Inflammatory macrophage (primary cell): ENCODE data around the gene CST4.
A peak's percentile ranks its signal among the peaks of the same experiment; 100 is the strongest.
"Not testable (repeated sequence)": the region's sequence is repeated elsewhere in the genome, so short reads cannot be mapped to it uniquely, and the experiment has no call there.

ENCODE experiments used
- DNase-seq, 2 donors: peaks; one replicate each; pipeline ENCODE4 v3.0.0-alpha.2; 2020 to 2022

The CST4 gene

DNA sequence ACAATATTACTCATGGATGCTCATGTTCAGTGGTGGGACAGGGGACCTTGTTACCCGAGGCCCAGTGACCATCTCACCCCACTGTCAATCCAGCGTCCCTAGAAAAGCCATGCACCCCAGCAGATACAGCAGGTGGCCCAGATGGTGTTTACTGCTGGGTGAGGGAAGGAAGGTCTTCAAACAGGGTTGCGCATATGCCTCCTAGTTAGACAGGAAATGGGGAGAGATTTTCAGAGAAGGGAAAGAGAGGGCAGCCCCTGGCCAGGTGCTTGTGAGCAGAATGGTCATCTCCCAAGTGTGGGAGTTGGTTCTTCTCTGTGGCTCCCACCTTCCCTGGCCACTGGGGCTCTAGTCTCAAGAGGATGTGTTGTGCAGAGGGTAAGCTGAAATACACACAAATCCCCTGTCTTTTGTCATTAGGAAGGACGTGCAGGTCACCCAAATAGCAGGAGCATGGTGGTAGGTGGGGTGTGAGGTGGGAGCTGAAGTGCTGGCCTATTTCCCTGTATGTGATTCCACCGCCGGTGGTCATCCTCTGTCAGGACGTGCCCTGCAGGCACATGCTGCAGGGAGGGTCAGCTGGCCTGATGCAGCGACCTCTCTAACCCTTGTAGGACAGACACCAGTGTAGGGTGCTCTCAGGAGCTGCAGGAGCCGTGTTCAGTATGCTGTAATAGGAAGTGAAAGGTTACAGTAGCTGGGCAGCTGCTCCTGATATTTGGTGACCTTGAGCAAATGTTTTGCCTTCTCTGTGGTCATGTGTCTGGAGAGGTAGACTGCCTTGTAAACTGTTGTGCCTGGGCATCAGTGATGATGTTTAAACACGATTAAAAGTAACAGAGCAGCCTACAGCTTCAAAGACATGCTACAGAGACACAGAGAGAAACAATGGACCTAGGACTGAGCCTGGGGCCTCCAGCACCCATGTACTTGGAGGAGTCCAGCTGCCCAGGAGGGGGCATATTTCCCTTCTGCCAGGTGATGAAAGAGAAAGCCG, 47.9 kb downstream of the CST4 start:
- DNase-seq, result no peak

DNA sequence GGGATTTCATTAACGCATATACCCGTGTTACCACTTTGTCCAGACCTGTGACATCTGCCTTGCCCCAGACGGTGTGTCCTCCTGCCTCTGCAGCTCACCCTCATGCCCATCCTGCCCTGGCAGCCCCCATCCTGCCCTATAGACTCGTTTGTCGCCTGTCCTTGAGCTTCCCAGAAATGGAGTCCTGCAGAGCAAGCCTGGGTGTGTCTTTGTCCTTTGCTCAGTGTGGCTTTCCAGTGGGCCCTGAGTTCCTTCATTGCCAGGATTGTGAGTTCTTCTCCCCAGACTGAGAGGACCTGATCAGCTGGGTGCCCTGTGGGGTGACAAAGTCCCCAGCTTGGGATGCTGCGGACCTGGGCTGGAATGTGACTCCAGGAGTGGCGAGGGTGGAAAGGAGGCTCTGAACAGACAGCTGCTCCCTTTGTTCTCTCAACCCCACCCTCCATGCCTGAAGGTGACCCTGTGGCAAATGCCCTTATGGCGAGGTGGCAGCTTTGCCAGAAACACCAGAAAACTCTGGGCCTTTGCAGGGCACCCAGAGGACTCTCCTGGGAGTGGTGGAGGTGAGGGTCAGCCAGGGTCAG, 48.7 kb downstream of the CST4 start:
- DNase-seq, result no peak

DNA sequence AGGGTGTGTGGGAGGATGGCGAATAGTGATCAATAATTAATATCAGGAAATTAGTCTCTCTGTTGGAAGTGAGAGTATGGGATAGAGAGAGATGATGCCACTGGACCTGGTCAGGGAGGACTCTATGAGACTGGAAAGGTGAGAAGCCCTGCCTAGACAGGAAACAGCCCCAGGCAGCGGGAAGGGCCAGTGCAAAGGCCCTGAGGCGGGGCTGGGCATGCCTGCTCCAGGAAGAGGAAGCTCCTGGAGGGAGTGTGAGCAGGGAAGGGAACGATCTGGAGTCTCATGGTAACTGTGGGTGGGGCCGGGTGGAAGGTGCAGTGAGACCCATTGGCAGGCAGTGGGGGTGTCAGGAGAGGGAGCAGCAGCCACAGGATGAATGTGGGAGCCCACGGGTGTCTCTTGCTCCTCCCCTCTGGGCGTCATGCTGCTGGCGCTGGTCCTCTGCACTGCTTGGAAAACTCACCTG, 49.3 kb downstream of the CST4 start:
- peak; percentile 27 to 44 for DNase-seq

DNA sequence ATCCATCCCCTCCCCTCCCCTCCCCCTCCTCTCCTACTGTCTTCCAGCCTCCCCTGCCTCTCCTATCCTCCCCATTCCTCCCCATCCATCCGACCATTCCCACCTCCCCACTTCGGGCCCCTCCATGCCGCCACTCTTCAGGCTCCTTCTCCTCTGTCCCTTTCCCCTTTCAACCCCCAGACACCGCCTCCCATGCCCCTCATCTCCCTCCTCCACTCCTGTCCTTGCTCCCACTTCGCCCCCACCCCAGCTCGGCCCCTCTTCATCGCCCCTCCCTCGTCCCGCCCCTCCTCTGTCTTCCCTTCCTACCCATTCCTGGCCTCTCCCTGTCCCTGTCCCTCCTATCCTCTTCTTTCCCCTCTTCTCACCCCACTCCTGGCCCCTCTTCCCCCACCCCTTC, 50.5 kb downstream of the CST4 start:
- no peak for DNase-seq

DNA sequence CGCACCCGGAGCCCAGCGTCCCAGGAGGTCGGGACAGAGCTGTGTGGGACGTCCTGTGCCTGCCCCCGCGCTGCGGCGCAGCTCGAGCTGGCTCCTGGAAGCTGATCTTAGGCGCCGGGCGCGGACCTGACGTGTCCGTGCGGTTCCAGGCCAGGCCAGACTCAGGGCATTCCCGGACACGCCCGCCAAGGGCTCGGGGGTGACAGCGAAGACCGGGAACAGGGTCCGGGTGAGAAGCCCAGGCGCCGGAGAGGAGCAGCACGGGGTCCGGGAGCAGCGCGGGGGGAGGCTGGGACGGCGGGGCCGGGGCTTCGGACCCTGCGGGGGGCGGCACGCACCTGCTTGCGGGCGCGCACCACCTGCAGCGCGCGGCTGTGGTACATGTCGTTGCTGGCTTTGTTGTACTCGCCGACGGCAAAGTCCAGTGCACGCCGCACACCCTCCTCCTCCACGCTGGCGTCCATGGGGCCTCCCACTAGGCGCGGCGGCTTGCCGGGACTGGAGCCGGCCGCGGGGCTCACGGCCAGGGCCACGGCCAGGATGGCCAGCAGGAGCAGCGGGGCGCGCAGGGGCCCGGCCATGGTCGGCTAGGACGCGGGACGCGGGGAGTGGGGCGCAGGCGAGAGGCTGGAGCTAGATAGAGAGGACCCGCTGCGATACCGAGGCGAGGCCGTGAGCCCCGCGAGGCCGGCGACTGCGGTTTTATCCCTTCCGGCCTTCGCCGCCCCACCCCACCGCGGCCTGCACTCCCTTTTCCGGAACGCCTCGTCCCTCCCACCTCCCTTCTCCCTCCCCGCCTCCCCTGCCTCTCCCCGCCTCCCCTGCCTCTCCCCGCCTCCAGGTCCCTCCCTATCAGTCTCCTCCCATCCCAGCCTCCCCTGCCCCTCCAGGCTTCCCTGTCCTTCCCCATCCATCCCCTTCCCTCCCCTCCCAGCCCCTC, 51.3 kb downstream of the CST4 start, which contains the start of gene CST3:
Gene CST3 (minus strand): TSS at position 674 of the 940 bp plus-strand sequence. CDS start 93 bp downstream, at position 581.
- DNase-seq, result peak; percentile 76 to 80

DNA sequence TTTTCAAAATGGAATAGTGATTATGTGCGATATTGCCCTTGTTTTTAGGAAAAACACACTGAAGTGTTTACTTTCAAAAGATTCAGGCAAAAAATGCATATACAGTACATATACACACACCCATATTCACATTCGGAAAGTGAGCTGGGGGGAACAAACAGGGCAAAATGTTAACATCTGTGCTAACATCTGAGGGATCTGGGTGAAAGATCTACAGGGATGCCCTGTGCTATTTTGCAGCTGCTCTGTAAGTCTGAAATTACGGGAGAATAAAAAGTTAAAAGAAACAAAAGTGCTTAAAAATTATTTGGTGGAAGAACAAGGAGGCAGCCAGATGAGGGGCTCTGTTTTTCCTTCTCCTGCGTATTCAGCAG, 51.9 kb downstream of the CST4 start:
- DNase-seq, result no peak

DNA sequence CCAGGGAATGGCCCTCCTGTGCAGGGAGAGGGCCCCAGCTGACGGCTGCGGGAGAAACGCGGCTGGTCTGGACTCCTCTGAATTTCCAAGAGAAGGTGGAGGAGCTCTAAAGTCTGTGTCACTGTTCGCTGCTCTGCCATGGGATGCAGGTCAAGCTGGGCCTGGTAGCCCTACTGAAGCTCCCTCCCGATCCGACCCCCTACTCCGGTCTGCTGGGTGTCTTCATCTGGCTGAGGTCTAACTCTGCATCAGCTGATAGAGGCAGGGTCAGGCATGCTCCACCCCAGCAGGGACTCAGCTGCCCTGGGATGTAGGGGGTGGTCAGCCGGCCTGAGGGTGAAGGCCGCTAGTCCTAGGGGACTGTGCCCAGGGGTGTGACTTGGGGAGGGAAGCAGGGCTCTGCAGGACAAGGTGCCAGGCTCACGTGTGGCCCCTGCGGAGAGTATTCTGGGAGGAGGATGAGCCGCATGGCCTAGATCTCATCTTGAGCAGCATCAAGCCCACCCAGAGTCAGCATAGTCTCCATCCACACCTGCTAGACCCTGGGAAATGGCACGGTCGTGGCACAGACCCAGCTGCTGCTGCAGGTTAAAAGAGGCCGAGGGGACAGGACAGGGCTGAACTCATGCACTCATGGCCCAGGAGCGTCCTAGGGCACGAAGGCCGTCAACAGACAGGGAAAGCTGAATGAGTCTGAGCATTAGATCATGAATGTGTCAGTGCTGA, 52.5 kb downstream of the CST4 start:
- no peak for DNase-seq

DNA sequence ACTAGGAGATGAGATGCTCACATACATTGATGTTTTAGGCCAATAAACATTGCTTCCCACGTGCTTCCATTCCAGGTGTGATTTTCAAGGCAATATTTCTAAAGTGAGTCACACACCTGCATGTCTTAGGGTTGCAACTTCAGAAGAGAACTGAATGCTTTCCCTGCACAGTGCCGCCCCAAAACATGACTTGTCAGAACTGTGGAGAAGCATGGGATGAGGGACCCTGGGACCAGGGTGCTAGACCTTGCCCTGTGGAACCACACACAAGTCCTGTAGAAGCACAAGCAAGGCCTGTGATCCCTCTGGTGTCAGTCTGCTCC, 53.1 kb downstream of the CST4 start:
- DNase-seq, result not testable (repeated sequence)
